ENCODE results near the gene CD300H. TPM values are rescaled to one million over a fixed set of nuclear protein-coding genes. Genes with fewer than 3 reads are reported as not detected.
A peak's percentile ranks its signal among the peaks of the same experiment; 100 is the strongest.

Gene CD300H
- total RNA-seq, 2 experiments from 2014 or later, result not detected

GRCh38 chr17:74543406-74543805, 23.9 kb downstream of the CD300H start:
- no peak overlapping the region for H3K4me3 Mint-ChIP-seq
- ATAC-seq (no peak), DNase-seq (no peak)
- CTCF ChIA-PET, result interaction anchor here (0.6 kb wide), 1 partner anchor 92 kb away, joined by 4 read pairs; no protein-coding TSS in a partner anchor
- no peak overlapping the region for H3K27ac Mint-ChIP-seq
- H3K36me3 Mint-ChIP-seq, result no peaks in the 10 kb centered on the region
- H3K4me1 Mint-ChIP-seq, result peaks cover 39% of the 10 kb centered on the region
- peaks cover 8% of the 10 kb centered on the region for H3K27me3 Mint-ChIP-seq
- H3K9me3 Mint-ChIP-seq (ENCODE audit: low read depth), result no peaks in the 10 kb centered on the region

- CTCF ChIA-PET, result interaction anchor here (0.6 kb wide), 1 partner anchor 92 kb away, joined by 4 read pairs; no protein-coding TSS in a partner anchor
- H3K27ac Mint-ChIP-seq, result no peak overlapping the region
Measured at GRCh38 chr17:74542727-74543383, 24.5 kb downstream of the CD300H start.

GRCh38 chr17:74542166-74542565, 25.1 kb downstream of the CD300H start:
- ATAC-seq (no peak), DNase-seq (no peak)
- Mint-ChIP-seq H3K36me3 (no peaks in the 10 kb centered on the region), H3K27me3 (peaks cover 10% of the 10 kb centered on the region), H3K9me3 (ENCODE audit: low read depth) (no peaks in the 10 kb centered on the region), H3K4me1 (peaks cover 26% of the 10 kb centered on the region), H3K4me3 (no peak overlapping the region), H3K27ac (no peak overlapping the region)
- CTCF ChIA-PET, result no interaction called here

More at GRCh38 chr17:74542727-74543383, 24.5 kb downstream of the CD300H start:
- peaks cover 8% of the 10 kb centered on the region for H3K27me3 Mint-ChIP-seq
- H3K9me3 Mint-ChIP-seq (ENCODE audit: low read depth), result no peaks in the 10 kb centered on the region
- ATAC-seq, result no peak
- no peak overlapping the region for H3K4me3 Mint-ChIP-seq
- no peak for DNase-seq
- H3K4me1 Mint-ChIP-seq, result peaks cover 33% of the 10 kb centered on the region
- H3K36me3 Mint-ChIP-seq, result no peaks in the 10 kb centered on the region

GRCh38 chr17:74541176-74542111, 25.9 kb downstream of the CD300H start:
- no peak overlapping the region for H3K4me3 Mint-ChIP-seq

GRCh38 chr17:74539281-74539820, 28.0 kb downstream of the CD300H start:
- peaks cover 2% of the 10 kb centered on the region for H3K4me1 Mint-ChIP-seq
- CTCF ChIA-PET, result no interaction called here
- H3K9me3 Mint-ChIP-seq (ENCODE audit: low read depth), result no peaks in the 10 kb centered on the region
- peaks cover 28% of the 10 kb centered on the region for H3K27me3 Mint-ChIP-seq
- ATAC-seq (no peak), DNase-seq (no peak)
- no peaks in the 10 kb centered on the region for H3K36me3 Mint-ChIP-seq
- H3K4me3 Mint-ChIP-seq, result no peak overlapping the region
- H3K27ac Mint-ChIP-seq, result no peak overlapping the region

More at GRCh38 chr17:74541176-74542111, 25.9 kb downstream of the CD300H start:
- Mint-ChIP-seq H3K4me1 (peaks cover 19% of the 10 kb centered on the region), H3K27me3 (peaks cover 17% of the 10 kb centered on the region), H3K36me3 (no peaks in the 10 kb centered on the region), H3K27ac (no peak overlapping the region), H3K9me3 (ENCODE audit: low read depth) (no peaks in the 10 kb centered on the region)
- no peak for DNase-seq
- CTCF ChIA-PET, result no interaction called here
- no peak for ATAC-seq

- H3K4me3 Mint-ChIP-seq, result no peak overlapping the region
Measured at GRCh38 chr17:74536890-74537289, 30.4 kb downstream of the CD300H start.

GRCh38 chr17:74532115-74532514, 35.2 kb downstream of the CD300H start:
- Mint-ChIP-seq H3K36me3 (no peaks in the 10 kb centered on the region), H3K4me3 (no peak overlapping the region), H3K27ac (no peak overlapping the region), H3K27me3 (peaks cover 57% of the 10 kb centered on the region), H3K9me3 (ENCODE audit: low read depth) (no peaks in the 10 kb centered on the region), H3K4me1 (peaks cover 3% of the 10 kb centered on the region)
- peak; percentile 35 for DNase-seq
- CTCF ChIA-PET, result interaction anchor here (0.6 to 3.0 kb wide), 7 partner anchors 14 to 226 kb away, joined by 3 to 27 read pairs (median 5); partner anchors contain the start of genes CD300C and GPR142
- ATAC-seq, result no peak

More at GRCh38 chr17:74536890-74537289, 30.4 kb downstream of the CD300H start:
- Mint-ChIP-seq H3K27ac (no peak overlapping the region), H3K4me1 (peaks cover 3% of the 10 kb centered on the region), H3K36me3 (no peaks in the 10 kb centered on the region), H3K27me3 (peaks cover 50% of the 10 kb centered on the region), H3K9me3 (ENCODE audit: low read depth) (no peaks in the 10 kb centered on the region)
- CTCF ChIA-PET, result interaction anchor here (0.6 to 2.0 kb wide), 2 partner anchors 38 to 66 kb away, joined by 3 to 5 read pairs; no protein-coding TSS in a partner anchor
- no peak for ATAC-seq
- DNase-seq, result no peak

- Mint-ChIP-seq H3K4me3 (no peak within 1 kb of the TSS), H3K27ac (no peak within 1 kb of the TSS), H3K4me1 (peaks cover 3% of the 10 kb centered on the region), H3K9me3 (ENCODE audit: low read depth) (no peaks in the 10 kb centered on the region), H3K36me3 (no peaks in the 10 kb centered on the region), H3K27me3 (peaks cover 49% of the 10 kb centered on the region)
- peak; percentile 30 for DNase-seq
- ATAC-seq, result no peak
- CTCF ChIA-PET, result interaction anchor here (1.4 to 3.0 kb wide), 5 partner anchors 35 to 225 kb away, joined by 4 to 27 read pairs (median 7); partner anchors contain the start of gene GPR142
Measured at GRCh38 chr17:74531231-74531761, 36.0 kb downstream of the CD300H start, which contains the start of gene CD300LB. Gene CD300LB, minus strand, starts transcription at chr17:74531475. Its CDS starts 125 bp downstream, at chr17:74531350.

GRCh38 chr17:74530831-74531150, 36.5 kb downstream of the CD300H start:
- no peak for DNase-seq

GRCh38 chr17:74529243-74529642, 38.1 kb downstream of the CD300H start:
- Mint-ChIP-seq H3K36me3 (no peaks in the 10 kb centered on the region), H3K27ac (no peak overlapping the region), H3K27me3 (peaks cover 45% of the 10 kb centered on the region), H3K9me3 (ENCODE audit: low read depth) (no peaks in the 10 kb centered on the region), H3K4me1 (peaks cover 3% of the 10 kb centered on the region), H3K4me3 (no peak overlapping the region)
- DNase-seq (peak; percentile 18), ATAC-seq (no peak)
- CTCF ChIA-PET, result interaction anchor here (1.9 to 2.2 kb wide), 2 partner anchors 72 to 161 kb away, joined by 4 to 7 read pairs; partner anchors contain the start of gene GPR142

More at GRCh38 chr17:74530831-74531150, 36.5 kb downstream of the CD300H start:
- Mint-ChIP-seq H3K9me3 (ENCODE audit: low read depth) (no peaks in the 10 kb centered on the region), H3K4me1 (peaks cover 3% of the 10 kb centered on the region), H3K27ac (no peak overlapping the region), H3K36me3 (no peaks in the 10 kb centered on the region), H3K4me3 (no peak overlapping the region), H3K27me3 (peaks cover 47% of the 10 kb centered on the region)
- no peak for ATAC-seq
- CTCF ChIA-PET, result interaction anchor here (1.9 to 2.2 kb wide), 2 partner anchors 73 to 163 kb away, joined by 4 to 7 read pairs; partner anchors contain the start of gene GPR142

GRCh38 chr17:74528491-74529199, 38.7 kb downstream of the CD300H start:
- CTCF ChIA-PET, result no interaction called here
- Mint-ChIP-seq H3K27me3 (peaks cover 45% of the 10 kb centered on the region), H3K36me3 (no peaks in the 10 kb centered on the region), H3K4me3 (no peak overlapping the region), H3K4me1 (peaks cover 3% of the 10 kb centered on the region), H3K27ac (no peak overlapping the region), H3K9me3 (ENCODE audit: low read depth) (no peaks in the 10 kb centered on the region)
- ATAC-seq (no peak), DNase-seq (peak; percentile 5)

GRCh38 chr17:74527756-74528155, 39.6 kb downstream of the CD300H start:
- CTCF ChIA-PET, result interaction anchor here (2.6 kb wide), 1 partner anchor 160 kb away, joined by 10 read pairs; the partner anchor contains the start of gene GPR142
- no peak overlapping the region for H3K27ac Mint-ChIP-seq
- no peaks in the 10 kb centered on the region for H3K36me3 Mint-ChIP-seq
- DNase-seq (peak; percentile 18), ATAC-seq (no peak)
- peaks cover 36% of the 10 kb centered on the region for H3K27me3 Mint-ChIP-seq
- H3K4me1 Mint-ChIP-seq, result no peaks in the 10 kb centered on the region
- H3K4me3 Mint-ChIP-seq, result no peak overlapping the region
- H3K9me3 Mint-ChIP-seq (ENCODE audit: low read depth), result no peaks in the 10 kb centered on the region

Data from activated CD8-positive, alpha-beta memory T cell treated with anti-CD3 and anti-CD28 coated beads, Interleukin-2, amount 10 ng/mL, durations not matched to agents 7 days and 5 days (primary cell).